ENCODE data around the gene FASTK. TPM values are rescaled to one million over a fixed set of nuclear protein-coding genes. Genes with fewer than 3 reads are reported as not detected.

Gene FASTK
- total and polyA plus RNA-seq, 2 donors (not counting 3 experiments of a cell fraction or from before 2014, with no cell fraction given): 73.3 to 113 TPM

DNA sequence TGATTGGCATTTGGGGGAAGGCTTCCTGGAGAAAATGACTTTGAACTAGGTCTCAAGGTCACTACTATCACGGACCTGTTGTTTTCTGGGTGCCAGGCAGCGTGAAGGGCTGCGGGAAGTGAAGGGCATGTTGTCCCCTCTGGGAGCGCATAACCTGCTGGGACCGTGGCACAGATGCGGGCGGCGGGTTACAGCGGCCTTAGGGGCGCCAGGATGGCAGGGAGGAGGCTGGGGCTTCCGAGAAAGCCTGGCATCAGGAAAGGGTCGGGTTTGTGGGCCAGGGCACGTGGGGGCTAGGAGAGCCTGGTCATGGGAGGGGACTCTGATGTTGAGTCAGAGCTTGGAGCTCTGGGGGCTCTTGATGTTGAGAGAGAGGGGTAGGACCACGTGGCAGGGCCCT, 15.1 kb downstream of the FASTK start:
- peaks cover 18 to 54% of the 10 kb centered on the region in 2 experiments for H3K36me3 ChIP-seq (ENCODE audit: control insufficient read depth in 2 of 2, extremely low read depth in 1 of 2, insufficient read depth in 2 of 2, low read length in 2 of 2)
- no peak for FAIRE-seq

More for the DNA sequence above, 15.1 kb downstream of the FASTK start:
- H3K4me3 ChIP-seq (replicated peaks in 1 of 3; ENCODE audit: insufficient read depth in 1 of 3, low read depth in 1 of 3, low read length in 3 of 3): no peak overlapping the region
- H3K4me2 ChIP-seq (ENCODE audit: insufficient read depth, low read length): no peak overlapping the region
- no peaks in the 10 kb centered on the region for H3K27me3 ChIP-seq (ENCODE audit: control insufficient read depth in 2 of 2, insufficient read depth in 2 of 2, low read length in 2 of 2)
- intact Hi-C loops (cut with micrococcal nuclease): no loop called here
- CTCF ChIA-PET: no interaction called here
- no peaks in the 10 kb centered on the region for H3K9me3 ChIP-seq (replicated peaks; ENCODE audit: control insufficient read depth, insufficient read depth, low read length)
- POLR2A ChIA-PET: no interaction called here
- no peaks in the 10 kb centered on the region for H4K20me1 ChIP-seq (replicated peaks; ENCODE audit: control insufficient read depth, extremely low read depth, insufficient read depth, low read length)
- peaks cover 9% of the 10 kb centered on the region for H3K4me1 ChIP-seq (ENCODE audit: control insufficient read depth, extremely low read depth, insufficient read depth, low read length)
- dilution Hi-C loops (cut with MboI; ENCODE audit: extremely low pct_ligation_motif_present, low sequenced_read_pairs): no loop called here
- no peak overlapping the region for H3K27ac ChIP-seq (ENCODE audit: insufficient read depth, low read depth, low read length)
- TF ChIP-seq GATA2 (IDR thresholded peaks at IDR 0.05; ENCODE audit: insufficient read depth, insufficient read length, low read depth, low read length) (no peak), JUN (IDR thresholded peaks at IDR 0.05; ENCODE audit: borderline replicate concordance, insufficient read depth, insufficient read length, low read depth) (no peak), POLR2A (IDR thresholded peaks at IDR 0.05; ENCODE audit: low read depth, low read length) (no peak), FOS (IDR thresholded peaks at IDR 0.05; ENCODE audit: borderline replicate concordance, insufficient read depth, low read length) (no peak), EZH2 (IDR thresholded peaks at IDR 0.05; ENCODE audit: borderline replicate concordance, low read depth, low read length, severe bottlenecking) (no peak), MYC (IDR thresholded peaks at IDR 0.05; ENCODE audit: low read depth, low read length) (no peak), POLR2AphosphoS5 (IDR thresholded peaks at IDR 0.05; ENCODE audit: insufficient read depth, low read depth, low read length) (no peak)
- TF ChIP-seq, protein P1, sequence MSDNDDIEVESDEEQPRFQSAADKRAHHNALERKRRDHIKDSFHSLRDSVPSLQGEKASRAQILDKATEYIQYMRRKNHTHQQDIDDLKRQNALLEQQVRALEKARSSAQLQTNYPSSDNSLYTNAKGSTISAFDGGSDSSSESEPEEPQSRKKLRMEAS (IDR thresholded peaks at IDR 0.05; ENCODE audit: insufficient read depth, insufficient read length): no peak
- TF ChIP-seq, protein P2, sequence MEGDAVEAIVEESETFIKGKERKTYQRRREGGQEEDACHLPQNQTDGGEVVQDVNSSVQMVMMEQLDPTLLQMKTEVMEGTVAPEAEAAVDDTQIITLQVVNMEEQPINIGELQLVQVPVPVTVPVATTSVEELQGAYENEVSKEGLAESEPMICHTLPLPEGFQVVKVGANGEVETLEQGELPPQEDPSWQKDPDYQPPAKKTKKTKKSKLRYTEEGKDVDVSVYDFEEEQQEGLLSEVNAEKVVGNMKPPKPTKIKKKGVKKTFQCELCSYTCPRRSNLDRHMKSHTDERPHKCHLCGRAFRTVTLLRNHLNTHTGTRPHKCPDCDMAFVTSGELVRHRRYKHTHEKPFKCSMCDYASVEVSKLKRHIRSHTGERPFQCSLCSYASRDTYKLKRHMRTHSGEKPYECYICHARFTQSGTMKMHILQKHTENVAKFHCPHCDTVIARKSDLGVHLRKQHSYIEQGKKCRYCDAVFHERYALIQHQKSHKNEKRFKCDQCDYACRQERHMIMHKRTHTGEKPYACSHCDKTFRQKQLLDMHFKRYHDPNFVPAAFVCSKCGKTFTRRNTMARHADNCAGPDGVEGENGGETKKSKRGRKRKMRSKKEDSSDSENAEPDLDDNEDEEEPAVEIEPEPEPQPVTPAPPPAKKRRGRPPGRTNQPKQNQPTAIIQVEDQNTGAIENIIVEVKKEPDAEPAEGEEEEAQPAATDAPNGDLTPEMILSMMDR (IDR thresholded peaks at IDR 0.05; ENCODE audit: extremely low read depth in 1 of 2, insufficient read depth in 1 of 2, low read depth in 1 of 2, low read length in 2 of 2): no peak
- no peak for DNase-seq (ENCODE audit: low read depth, low spot score)
- no TSS peak for BruUV-seq (replicated peaks)
- H3K9ac ChIP-seq (replicated peaks; ENCODE audit: extremely low read depth, insufficient read depth, low read length): no peak overlapping the region
- peaks cover 25% of the 10 kb centered on the region for H3K79me2 ChIP-seq (ENCODE audit: control insufficient read depth, insufficient read depth, low read length)
- H2AFZ ChIP-seq (ENCODE audit: low read depth, low read length): no peak overlapping the region
- no peaks in the 10 kb centered on the region for H3K9me1 ChIP-seq (replicated peaks; ENCODE audit: control insufficient read depth, extremely low read depth, insufficient read depth, low read length)
